Measurements from ENCODE around the gene FYN. TPM values are rescaled to one million over a fixed set of nuclear protein-coding genes. Genes with fewer than 3 reads are reported as not detected.

Gene FYN
- polyA plus RNA-seq, 1 donor (not counting 4 experiments of a cell fraction or from before 2014, with no cell fraction given) = 24.7 TPM

GRCh38 chr6:111855753-111856152 is 17.5 kb downstream of the FYN start:
- Histone ChIP-seq H3K4me2 (ENCODE audit: control insufficient read depth, extremely low read depth, insufficient read depth, low read depth, low read length) (no peak overlapping the region), H3K4me3 (ENCODE audit: control insufficient read depth in 2 of 3, extremely low read depth in 1 of 3, insufficient read depth in 2 of 3, low read depth in 1 of 3, low read length in 3 of 3) (no peak overlapping the region), H3K9me3 (ENCODE audit: control insufficient read depth, low read depth, low read length) (no peaks in the 10 kb centered on the region), H3K9ac (ENCODE audit: control insufficient read depth, extremely low read depth, insufficient read depth, low read length) (no peak overlapping the region), H4K20me1 (ENCODE audit: control insufficient read depth, extremely low read depth, insufficient read depth, low read length) (no peaks in the 10 kb centered on the region), H3K79me2 (ENCODE audit: control insufficient read depth, insufficient read depth, low read length) (peaks cover 19% of the 10 kb centered on the region), H3K27ac (ENCODE audit: control insufficient read depth, insufficient read depth, low read length) (no peak overlapping the region), H3K36me3 (ENCODE audit: control insufficient read depth in 2 of 2, extremely low read depth in 1 of 2, insufficient read depth in 2 of 2, low read length in 2 of 2) (peaks cover 0 to 1% of the 10 kb centered on the region in 2 experiments), H3K27me3 (ENCODE audit: control insufficient read depth, extremely low read depth, insufficient read depth, low read length) (no peaks in the 10 kb centered on the region), H2AFZ (ENCODE audit: control insufficient read depth, low read length) (no peak overlapping the region), H3K4me1 (ENCODE audit: control insufficient read depth, extremely low read depth, insufficient read depth, low read length) (no peaks in the 10 kb centered on the region), H3K9me1 (ENCODE audit: control insufficient read depth, extremely low read depth, insufficient read depth, low read length) (no peaks in the 10 kb centered on the region)
- DNase-seq (ENCODE audit: low read depth, low spot score) (no peak), FAIRE-seq (no peak)
- TF ChIP-seq EZH2 (IDR thresholded peaks at IDR 0.05; ENCODE audit: low read length) = no peak
- TF ChIP-seq, protein P1, sequence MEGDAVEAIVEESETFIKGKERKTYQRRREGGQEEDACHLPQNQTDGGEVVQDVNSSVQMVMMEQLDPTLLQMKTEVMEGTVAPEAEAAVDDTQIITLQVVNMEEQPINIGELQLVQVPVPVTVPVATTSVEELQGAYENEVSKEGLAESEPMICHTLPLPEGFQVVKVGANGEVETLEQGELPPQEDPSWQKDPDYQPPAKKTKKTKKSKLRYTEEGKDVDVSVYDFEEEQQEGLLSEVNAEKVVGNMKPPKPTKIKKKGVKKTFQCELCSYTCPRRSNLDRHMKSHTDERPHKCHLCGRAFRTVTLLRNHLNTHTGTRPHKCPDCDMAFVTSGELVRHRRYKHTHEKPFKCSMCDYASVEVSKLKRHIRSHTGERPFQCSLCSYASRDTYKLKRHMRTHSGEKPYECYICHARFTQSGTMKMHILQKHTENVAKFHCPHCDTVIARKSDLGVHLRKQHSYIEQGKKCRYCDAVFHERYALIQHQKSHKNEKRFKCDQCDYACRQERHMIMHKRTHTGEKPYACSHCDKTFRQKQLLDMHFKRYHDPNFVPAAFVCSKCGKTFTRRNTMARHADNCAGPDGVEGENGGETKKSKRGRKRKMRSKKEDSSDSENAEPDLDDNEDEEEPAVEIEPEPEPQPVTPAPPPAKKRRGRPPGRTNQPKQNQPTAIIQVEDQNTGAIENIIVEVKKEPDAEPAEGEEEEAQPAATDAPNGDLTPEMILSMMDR (optimal IDR thresholded peaks at IDR 0.05 in 1 of 3, IDR thresholded peaks at IDR 0.05 in 1 of 3, conservative IDR thresholded peaks at IDR 0.05 in 1 of 3; ENCODE audit: extremely low read depth in 1 of 3, insufficient read depth in 2 of 3, low read length in 3 of 3) = no peak
- dilution Hi-C loops (cut with MboI; ENCODE audit: extremely low pct_ligation_motif_present, low sequenced_read_pairs) = no loop called here

GRCh38 chr6:111854683-111855082 is 18.6 kb downstream of the FYN start:
- FAIRE-seq = no peak
- H3K9me3 ChIP-seq (ENCODE audit: control insufficient read depth, low read depth, low read length) = no peaks in the 10 kb centered on the region

More at GRCh38 chr6:111854683-111855082, 18.6 kb downstream of the FYN start:
- Histone ChIP-seq H3K9ac (ENCODE audit: control insufficient read depth, extremely low read depth, insufficient read depth, low read length) (no peak overlapping the region), H3K27ac (ENCODE audit: control insufficient read depth, insufficient read depth, low read length) (no peak overlapping the region), H3K9me1 (ENCODE audit: control insufficient read depth, extremely low read depth, insufficient read depth, low read length) (no peaks in the 10 kb centered on the region), H3K4me2 (ENCODE audit: control insufficient read depth, extremely low read depth, insufficient read depth, low read depth, low read length) (no peak overlapping the region), H3K4me3 (ENCODE audit: control insufficient read depth in 2 of 3, extremely low read depth in 1 of 3, insufficient read depth in 2 of 3, low read depth in 1 of 3, low read length in 3 of 3) (no peak overlapping the region), H3K27me3 (ENCODE audit: control insufficient read depth, extremely low read depth, insufficient read depth, low read length) (no peaks in the 10 kb centered on the region), H4K20me1 (ENCODE audit: control insufficient read depth, extremely low read depth, insufficient read depth, low read length) (no peaks in the 10 kb centered on the region), H2AFZ (ENCODE audit: control insufficient read depth, low read length) (no peak overlapping the region), H3K79me2 (ENCODE audit: control insufficient read depth, insufficient read depth, low read length) (peaks cover 23% of the 10 kb centered on the region), H3K4me1 (ENCODE audit: control insufficient read depth, extremely low read depth, insufficient read depth, low read length) (no peaks in the 10 kb centered on the region), H3K36me3 (ENCODE audit: control insufficient read depth in 2 of 2, extremely low read depth in 1 of 2, insufficient read depth in 2 of 2, low read length in 2 of 2) (peaks cover 0 to 1% of the 10 kb centered on the region in 2 experiments)
- dilution Hi-C loops (cut with MboI; ENCODE audit: extremely low pct_ligation_motif_present, low sequenced_read_pairs) = no loop called here
- TF ChIP-seq, protein P1 (optimal IDR thresholded peaks at IDR 0.05 in 1 of 3, IDR thresholded peaks at IDR 0.05 in 1 of 3, conservative IDR thresholded peaks at IDR 0.05 in 1 of 3; ENCODE audit: extremely low read depth in 1 of 3, insufficient read depth in 2 of 3, low read length in 3 of 3) = no peak
- TF ChIP-seq EZH2 (IDR thresholded peaks at IDR 0.05; ENCODE audit: low read length) = no peak
- DNase-seq (ENCODE audit: low read depth, low spot score) = no peak
